COLO668 (cell line): Measurements from ENCODE around the gene PCNX2.

Experiments
- DNase-seq: peaks from one replicate; lab custom pipeline; 2025; ENCODE audit not compliant: unreplicated experiment; lab: John Stamatoyannopoulos, UW

PCNX2 gene

DNA sequence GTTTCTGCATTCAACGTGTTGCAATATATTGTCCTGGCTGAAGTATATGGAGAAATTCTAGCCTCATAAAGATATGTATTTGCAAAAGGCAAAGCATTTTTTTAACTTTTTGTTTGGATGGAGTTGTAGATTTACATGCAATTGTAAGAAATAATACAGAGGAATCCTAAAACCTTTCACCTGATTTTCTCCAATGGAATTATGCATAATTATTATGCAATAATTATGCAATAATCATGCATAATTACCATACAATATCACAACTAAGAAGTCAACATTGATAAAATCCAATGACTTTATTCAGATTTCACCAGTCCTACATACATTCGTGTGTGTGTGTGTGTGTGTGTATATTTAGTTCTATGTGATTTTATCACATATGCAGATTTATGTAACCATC is 24.5 kb upstream of the PCNX2 start:
- DNase-seq = no peak

DNA sequence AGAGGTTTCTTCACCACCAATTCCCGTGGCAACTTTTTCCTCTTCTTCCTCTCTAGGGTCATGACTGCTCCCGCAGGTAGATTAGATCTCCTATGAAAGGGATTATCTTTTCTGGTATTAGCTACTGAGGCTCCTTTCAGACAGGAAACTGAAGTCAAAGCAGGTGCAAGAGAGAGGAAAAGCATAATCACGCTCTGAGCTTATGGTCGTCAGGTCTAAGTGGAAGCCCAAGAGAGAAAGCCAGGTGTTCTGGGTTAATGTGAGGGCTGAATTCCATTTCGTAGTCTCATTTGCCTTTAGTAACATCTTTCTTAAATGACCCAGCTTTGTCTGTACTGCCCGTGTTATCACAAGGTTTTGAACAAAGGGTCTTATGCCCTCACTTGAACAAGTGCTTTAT is 23.7 kb upstream of the PCNX2 start:
- DNase-seq = no peak

DNA sequence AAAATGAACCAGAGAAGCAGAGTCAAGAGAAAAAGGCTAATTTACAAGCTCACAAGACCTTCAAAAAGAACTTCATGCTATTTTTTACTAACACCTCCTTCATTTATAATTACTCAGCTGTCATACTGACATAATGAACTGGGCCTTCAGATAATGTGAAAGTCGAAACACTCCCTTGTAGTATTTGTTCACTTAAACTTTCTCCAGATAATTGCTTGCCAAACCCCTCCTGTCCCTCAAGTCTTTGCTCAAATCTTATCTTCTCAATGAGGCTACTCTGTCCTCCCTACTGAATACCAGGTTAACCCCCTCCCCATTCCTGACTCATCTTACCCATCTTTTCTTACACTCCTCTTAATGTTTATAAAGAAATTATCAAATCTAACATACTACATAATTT is 20.9 kb upstream of the PCNX2 start:
- DNase-seq = no peak

DNA sequence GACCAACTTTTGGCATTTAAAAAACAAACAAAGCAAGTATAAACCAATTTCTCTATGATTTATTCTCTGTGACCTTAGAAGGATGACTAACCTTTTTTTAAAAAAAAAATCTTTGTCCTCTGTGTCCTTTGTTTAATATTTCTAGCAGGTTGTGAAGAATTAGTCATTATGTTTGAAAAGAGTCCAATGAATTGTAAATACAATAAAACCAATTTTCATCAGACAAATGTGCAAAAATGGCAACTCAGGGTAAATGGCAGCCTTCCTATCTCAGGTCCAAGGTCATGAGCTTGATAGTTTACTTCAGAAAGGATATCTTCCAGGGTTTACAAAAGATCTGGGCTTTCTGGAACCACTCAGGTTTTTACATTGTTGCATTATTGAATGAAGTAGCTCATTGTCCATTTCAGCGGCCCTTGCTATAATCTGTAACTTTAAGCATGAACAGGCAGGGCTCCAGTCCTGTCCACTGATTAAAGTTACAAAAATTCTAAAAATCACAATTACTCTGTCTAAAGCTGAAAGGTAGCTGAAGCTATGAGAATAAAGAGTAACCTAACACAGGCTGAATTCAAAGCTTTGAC is 20.3 kb upstream of the PCNX2 start:
- no peak for DNase-seq

DNA sequence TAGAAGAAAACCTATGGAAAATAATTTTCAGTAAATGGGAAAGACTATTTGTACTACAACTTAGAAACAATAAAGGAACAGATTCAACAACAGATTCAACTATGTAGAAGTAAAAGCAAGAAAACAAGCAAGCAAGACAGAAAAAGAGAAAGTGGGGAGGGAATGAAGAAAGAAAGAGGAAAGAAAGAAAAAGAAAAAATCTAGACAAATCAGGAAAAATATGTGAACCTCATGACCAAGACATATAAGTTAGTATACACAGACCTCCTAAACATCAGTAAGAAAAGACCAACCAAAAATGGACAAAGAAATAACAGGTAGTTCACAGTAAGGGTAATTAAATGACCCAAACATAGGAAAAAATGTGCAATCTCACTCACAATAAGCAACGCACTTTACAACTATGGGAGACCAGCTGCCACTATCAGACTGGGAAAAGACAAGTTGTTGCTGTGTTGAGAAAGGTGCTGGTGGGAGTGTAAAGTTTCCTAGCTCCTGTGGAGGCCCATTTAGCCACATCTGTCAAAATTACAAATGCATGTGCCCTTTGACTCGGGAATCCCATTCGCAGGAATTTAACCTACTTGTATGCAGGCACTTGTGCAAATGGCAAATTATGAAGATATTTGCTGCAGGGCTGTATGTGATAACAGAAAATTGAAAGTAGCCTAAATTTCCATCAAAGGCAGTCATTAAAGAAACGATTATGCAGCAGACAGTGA is 18.1 kb upstream of the PCNX2 start:
- DNase-seq = no peak

DNA sequence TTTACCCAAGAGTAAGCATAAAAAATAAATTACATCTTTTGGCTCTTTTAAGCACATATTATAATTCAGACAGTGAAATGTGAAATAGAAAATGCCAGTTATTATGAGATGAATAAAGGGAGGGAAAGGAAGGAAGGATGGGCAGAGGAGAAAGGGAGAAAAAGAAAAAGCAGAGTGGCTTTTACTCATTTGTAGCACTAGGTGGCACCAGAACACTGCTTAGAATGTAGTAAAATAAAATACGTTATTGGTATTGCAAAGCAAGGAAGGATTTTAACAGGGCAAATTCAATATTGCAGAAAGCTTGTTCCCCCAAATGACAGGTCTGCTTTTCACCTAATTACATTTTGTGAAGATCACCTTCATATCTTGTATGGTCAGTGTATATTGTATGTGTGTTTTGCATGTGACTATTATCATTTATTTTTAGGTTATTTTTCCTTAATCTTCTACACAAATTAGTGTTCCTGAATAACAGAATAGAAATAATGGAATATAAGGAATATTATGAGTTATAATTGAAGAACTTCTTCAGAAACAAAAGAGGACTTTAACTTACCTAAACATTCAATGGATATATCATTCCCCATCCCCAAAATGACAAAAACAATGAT is 9.1 kb upstream of the PCNX2 start:
- DNase-seq = peak; percentile 22

DNA sequence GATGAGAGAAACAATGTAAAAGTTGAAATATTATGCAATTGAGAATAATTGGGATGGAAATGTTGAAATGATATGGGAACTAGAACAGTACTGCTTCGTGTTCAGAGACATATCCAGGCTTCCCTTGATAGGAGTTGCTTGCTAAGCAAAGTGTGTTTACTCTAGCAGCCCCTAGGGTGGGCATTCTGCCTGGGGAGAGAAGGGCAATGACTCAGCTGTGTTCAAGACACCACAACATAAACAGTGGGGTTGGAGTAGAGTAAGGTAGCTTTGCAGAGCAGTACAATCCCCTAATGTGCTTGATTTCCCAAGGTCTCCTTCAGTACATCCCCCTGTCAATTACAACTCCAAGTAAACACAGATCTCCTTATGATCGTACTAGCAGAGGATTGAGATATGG is 4.8 kb upstream of the PCNX2 start:
- DNase-seq = no peak

DNA sequence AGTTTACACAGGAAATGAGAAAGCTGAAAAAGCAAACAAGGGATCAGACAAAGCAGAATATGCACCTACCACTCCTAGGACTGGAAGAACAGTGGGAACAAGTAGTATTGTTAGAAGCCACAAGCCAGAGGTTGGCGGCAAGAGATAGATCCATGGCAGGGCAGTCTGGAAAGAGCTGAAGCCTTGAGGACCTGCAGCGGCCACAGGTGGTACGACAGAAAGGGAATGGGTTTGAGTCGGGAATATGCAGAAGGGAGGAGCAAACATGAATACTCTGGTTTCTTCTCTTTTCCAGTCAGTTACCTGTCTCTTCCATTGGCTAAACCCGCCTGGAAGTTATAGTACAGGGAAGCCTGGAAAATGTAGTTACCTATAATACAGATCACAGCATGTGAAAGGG is 3.9 kb upstream of the PCNX2 start:
- DNase-seq = no peak

DNA sequence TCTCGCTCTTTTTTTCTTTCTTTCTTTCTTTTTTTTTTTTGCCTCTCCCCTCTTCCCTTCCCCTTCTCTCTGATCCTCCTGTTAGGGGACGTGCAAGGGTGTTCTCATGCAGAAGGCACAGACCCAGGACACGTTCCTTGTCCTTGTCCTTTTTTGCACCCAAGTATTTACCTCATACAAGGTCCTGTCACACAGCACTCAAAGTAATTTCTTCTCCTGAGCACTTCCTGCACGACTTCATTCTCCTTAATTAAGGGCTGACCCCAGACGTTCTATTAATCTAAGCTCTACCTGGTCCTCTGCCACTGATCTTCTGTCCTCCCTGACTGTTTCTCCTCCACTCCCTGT is 424 bp upstream of the PCNX2 start:
- no peak for DNase-seq

DNA sequence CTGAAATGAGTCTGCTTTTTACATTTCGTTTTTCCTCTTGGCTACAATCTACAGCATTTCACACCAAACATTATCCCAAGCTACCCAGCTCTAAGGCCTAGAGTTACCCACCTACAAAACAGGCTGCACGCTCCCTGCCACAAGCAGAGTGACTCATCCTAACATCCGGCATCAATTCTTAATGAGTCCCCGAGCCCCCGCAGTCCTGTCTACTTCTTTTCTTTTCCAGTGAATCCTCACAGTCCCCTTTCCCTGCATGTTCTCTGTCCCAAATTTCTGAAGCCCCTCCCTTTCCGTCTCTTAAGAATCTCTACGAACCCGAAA is 650 bp downstream of the PCNX2 start:
- DNase-seq = peak; percentile 72

DNA sequence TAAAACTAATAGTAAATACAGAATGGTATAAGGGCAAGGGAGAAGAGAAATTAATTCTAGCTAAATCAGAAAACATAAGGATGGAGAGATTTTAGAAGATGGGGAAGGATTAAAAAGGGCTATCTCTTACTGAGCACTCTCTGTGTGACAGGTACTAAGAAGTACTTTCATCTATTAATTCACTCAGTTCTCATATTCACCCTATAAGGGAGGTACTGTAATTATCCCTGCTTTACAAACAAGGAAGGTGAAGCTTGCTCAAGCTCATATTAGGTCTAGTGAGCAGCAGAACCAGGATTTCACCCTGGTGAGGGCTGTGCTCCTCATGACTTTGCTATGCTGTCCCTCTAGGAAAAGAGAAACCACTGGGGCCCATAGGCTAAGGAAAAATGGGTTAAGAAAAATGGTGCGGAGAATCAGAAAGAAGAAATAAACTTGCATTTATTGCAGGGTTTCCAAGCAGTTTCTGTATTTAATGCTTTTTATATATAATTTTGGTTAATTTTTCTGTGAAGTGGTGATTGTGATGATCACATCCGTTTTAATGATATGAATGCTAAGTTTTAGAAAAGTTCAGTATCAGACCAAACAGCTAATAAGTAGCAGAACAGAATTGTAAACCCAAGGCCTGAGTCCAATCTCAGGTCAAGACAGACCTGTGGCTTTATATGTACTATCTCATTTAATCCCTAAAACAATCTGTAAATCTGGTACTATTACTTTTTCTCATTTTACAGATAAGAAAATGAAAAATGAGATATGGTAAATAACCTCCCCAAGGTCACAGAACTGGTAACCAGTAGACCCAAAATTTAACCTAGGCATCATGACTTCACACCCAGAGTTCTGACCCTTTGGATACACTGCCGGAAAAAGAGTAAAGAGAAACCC is 1.7 kb downstream of the PCNX2 start:
- DNase-seq = no peak

DNA sequence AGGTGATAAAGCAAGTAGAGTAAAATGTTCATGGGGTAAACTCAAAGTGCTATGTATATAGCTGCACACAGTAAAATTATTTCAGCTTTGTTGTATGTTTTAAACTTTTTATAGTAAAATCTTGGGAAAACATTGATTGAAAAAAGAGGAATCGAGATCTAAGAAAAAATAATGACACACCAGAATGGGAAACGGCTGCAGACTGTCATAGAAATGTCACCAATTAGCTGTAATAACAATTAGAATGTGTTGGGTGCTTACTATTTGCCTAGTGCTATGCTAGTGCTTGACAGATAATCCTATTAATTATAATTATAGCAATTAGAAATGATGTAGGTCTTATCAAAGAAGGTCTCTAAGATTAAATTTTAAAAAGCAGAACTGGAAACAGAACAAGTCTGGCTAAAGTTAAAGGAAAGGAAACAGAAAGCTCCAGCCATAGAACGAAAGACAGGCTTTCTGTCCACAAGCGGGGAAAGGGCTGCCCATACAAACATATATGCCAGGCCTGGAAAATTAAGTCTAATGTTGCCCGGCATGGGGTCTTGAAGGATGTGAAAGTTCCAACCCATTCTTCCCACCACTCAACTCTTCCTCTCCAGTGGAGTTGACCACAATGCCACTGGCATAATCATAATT is 5.0 kb downstream of the PCNX2 start:
- DNase-seq = no peak

DNA sequence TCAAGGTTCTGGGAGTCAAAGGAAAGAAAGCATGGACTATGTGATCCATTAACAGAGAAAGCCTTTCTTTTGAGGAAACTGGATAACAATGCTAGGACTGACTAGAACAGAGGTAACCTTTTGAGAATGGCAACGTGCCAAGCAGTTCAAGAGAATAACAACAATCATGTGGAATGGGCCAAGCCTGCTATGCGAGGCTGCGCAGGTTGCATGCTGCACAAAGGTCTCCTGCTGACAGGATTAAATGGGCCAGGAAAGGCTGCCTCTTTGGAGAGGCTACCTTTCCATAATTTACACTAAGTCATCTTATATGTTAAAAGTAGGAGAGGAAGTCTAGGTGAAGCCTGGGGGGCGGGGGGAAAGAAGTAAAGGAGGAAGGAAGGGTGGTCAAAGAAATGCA is 5.8 kb downstream of the PCNX2 start:
- no peak for DNase-seq

DNA sequence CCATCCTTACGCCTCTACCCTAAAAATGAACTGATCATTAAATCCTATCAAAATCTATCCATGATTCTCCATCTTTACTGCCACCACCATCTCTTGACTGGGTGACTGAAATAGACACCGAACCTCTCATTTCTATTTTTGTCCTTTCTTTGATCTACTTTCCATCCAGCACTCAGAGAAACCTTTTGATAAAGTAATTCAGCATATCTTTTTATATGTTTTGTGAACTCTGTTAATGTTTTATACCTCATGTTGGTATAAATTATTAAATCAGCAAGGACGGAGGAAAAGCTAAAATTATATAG is 13.0 kb downstream of the PCNX2 start:
- no peak for DNase-seq

DNA sequence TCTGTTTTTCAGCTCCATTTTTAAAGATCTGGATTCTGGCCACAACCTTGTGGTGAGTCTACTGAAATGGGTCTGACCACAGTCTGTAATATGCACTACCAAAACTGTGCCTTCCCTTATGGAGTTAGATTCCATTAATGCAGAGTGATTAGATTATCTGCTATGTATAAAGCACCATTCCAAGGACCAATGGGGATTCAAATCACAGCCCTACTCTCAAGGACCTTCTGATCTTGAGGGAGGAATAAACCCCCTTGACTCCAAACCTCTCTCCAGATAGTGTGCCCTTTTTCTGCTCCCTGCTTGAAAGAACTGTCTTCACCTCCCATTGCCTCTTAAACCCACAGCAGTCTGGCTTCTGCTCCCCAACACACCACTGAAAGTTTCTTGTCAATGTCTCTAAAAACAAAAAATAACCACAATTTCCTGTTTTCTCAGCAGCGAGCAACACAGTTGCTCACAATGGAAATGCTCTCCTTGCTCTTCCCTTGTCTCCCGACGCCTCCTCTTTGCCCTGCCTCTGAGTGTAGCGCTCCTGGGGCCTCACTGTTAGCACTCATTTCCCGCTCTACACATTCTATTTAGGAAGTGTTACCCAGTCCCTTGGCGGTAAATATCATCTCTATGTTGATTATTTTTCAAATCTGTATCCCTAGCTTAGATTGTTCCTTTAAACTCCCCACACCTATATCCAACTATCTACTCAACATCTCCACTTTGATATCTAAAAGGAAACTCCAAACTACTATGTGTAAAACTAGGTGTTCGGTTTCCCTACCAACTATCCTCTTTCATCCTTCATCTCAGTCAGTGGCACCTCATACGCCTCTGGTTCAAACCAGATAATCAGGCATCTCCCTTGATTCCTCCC is 13.6 kb downstream of the PCNX2 start:
- DNase-seq = no peak

DNA sequence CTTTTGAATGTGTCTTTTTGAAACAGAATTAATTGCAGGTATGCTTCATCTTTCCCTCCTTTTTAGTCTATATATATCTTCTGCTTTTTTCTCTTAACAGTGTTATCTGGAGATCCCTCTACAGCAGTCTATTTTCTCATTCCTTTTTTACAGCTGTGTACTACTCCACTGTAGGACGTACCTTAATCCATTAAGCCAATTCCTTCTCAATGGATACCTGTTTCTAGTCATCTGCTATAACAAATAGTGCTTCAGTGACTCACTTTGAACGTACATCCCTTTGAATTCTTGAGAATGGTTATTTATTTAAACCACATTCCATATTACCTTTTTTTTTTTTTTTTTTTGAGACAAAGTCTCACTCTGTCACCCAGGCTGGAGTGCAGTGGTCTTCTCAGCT is 15.6 kb downstream of the PCNX2 start:
- no peak for DNase-seq

DNA sequence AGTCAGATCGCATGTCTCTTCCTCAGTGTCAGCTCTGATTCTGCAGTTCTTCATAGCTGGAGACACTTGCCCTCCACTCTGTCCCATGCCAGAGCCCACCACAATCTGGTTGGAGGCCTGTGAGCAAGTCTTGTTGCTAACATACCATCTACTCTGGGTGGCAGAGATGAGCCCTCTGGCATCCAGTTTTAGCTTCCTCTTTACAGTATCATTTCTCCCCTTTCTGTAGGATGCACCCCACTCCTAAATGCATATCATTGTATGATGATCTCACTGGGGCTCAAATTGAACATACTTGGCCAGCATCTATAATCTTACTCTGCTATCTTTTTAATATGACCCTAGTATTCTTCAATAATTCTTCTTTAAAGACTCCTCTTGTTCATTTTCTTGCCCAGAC is 16.9 kb downstream of the PCNX2 start:
- DNase-seq = no peak

DNA sequence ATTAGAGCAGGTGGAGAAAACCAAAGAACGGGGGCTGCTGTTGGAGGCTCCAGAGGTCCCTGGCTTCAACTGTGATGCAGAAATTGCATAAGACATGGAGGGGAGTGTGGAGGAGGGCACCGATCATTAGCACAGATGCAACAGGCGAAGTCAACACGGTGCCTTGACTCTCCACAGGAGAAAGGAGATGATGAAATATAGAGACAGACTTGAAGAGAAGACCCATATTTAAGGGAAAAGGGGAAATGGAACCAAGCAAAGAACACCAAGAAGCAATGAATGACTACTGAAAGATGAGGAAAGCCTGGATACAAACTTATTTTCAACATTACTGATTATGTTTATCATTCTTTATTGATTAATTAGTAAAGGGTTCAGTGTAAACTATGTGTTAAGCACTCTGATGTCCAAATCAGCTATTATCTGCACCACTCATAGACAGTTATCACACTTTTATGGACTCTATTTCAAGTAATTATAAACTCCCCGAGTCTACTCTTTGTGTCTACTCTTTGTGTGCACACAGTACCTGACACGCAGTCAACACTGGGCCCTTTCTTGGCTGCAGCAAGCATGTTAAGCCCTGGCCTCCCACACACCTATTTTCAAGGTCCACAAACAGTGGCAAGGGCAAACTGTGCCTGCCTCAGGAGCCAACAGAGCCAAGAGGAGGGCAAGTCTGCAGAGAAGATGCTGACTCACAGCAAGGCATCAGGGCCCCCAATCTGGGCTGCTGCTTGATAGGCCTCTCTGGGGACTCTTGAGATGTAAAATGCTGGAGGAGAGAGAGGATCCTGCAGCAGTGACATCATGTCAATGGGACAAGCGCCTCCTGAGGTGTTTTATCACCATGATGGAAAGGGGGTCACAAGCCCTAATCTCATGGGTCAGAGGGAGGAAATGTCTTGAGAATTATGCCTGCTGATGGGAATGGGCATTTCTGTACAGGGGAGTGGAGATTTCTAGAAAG is 17.6 kb downstream of the PCNX2 start:
- no peak for DNase-seq

DNA sequence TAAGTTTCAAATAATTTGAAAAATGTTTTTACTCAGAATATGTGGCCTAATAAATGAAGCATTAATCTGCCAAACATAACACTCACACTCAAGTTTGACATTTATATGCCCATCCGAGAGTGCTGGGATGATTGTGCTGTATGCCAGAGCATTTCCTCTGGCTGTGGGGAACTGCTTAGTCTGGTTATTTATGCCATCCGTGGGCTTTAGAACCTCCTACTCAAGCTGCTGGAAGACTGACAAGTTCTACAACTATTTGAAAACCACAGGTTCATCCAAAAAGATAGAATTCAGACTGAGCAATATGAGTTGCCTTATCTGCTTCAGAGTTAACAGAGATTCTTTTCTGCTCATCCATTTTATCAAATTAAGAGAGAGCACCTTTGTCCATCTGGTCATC is 25.9 kb downstream of the PCNX2 start:
- DNase-seq = no peak
